IMR-90 (cell line): ENCODE results near the gene AKNA.

Experiments used
- CHD1 ChIP-seq: IDR thresholded peaks from 2 replicates; pipeline ENCODE4 v1.6.1; 2012; ENCODE audit warnings: low read depth, low read length, improper control_type of control experiment
- FOS ChIP-seq: fragments of 150-350 bp; IDR thresholded peaks from 2 replicates; pipeline ENCODE4 v1.6.1; 2016; ENCODE audit warnings: low read depth, low read length
- MAFK ChIP-seq: IDR thresholded peaks from 2 replicates; pipeline ENCODE4 v1.6.1; 2012; ENCODE audit warnings: low read depth, low read length, improper control_type of control experiment
- MXI1 ChIP-seq: IDR thresholded peaks from 2 replicates; pipeline ENCODE4 v1.6.1; 2012; ENCODE audit warnings: low read depth, mild to moderate bottlenecking, low read length, moderate library complexity, borderline replicate concordance
- POLR2A ChIP-seq: IDR thresholded peaks from 2 replicates; pipeline ENCODE4 v1.6.1; 2012; ENCODE audit warnings: mild to moderate bottlenecking, low read depth, low read length
- RAD21 ChIP-seq: IDR thresholded peaks from 2 replicates; pipeline ENCODE4 v1.6.1; 2012; ENCODE audit warnings: low read length, improper control_type of control experiment
- RCOR1 ChIP-seq: IDR thresholded peaks from 2 replicates; pipeline ENCODE4 v1.6.1; 2012; ENCODE audit warnings: mild to moderate bottlenecking, low read length, improper control_type of control experiment; ENCODE audit not compliant: insufficient replicate concordance
- RFX5 ChIP-seq: IDR thresholded peaks from 2 replicates; pipeline ENCODE4 v1.8.0; 2012; ENCODE audit warnings: low read depth, mild to moderate bottlenecking, low read length, moderate library complexity
- SMC3 ChIP-seq: fragments of 150-350 bp; IDR thresholded peaks from 2 replicates; pipeline ENCODE4 v1.6.1; 2016; ENCODE audit warnings: low read depth, mild to moderate bottlenecking, antibody characterized with exemption, low read length, moderate library complexity
- TF ChIP-seq, protein P1 (sequence below): conservative IDR thresholded peaks from 2 replicates; pipeline ENCODE4 v1.5.1; 2012; ENCODE audit warnings: mild to moderate bottlenecking, low read depth, low read length, improper control_type of control experiment
- TF ChIP-seq, protein P2 (sequence below): fragments of 150-350 bp; IDR thresholded peaks from 2 replicates; pipeline ENCODE4 v1.6.1; 2017; ENCODE audit warnings: mild to moderate bottlenecking, antibody characterized with exemption, low read length, low read depth

DNA sequence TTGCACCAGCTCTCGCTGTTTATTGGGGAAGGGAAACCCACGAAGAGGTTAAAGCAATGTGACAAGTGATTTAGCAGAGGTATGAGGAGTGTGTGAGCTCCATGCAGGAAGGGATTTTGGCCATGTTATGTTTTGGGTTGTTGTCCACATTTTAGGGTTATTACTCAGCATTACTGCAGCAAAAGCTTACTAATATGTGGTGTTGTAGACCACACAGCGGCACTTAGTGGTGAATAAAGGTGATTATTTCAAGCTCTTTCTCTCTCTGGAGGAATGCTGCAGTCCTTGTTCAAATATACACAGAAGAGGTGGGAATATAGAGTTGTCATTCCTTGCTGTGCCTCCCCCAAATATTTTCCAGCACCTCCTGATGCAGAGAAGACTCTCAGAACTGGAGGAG is 29.7 kb upstream of the AKNA start:
- TF ChIP-seq POLR2A: no peak
- TF ChIP-seq, protein P1, sequence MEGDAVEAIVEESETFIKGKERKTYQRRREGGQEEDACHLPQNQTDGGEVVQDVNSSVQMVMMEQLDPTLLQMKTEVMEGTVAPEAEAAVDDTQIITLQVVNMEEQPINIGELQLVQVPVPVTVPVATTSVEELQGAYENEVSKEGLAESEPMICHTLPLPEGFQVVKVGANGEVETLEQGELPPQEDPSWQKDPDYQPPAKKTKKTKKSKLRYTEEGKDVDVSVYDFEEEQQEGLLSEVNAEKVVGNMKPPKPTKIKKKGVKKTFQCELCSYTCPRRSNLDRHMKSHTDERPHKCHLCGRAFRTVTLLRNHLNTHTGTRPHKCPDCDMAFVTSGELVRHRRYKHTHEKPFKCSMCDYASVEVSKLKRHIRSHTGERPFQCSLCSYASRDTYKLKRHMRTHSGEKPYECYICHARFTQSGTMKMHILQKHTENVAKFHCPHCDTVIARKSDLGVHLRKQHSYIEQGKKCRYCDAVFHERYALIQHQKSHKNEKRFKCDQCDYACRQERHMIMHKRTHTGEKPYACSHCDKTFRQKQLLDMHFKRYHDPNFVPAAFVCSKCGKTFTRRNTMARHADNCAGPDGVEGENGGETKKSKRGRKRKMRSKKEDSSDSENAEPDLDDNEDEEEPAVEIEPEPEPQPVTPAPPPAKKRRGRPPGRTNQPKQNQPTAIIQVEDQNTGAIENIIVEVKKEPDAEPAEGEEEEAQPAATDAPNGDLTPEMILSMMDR: peak; percentile 47
- TF ChIP-seq RFX5: no peak
- peak; percentile 46 for TF ChIP-seq SMC3
- peak; percentile 33; the same call in 1 of the 2 replicates for TF ChIP-seq RAD21
- TF ChIP-seq, protein P2, sequence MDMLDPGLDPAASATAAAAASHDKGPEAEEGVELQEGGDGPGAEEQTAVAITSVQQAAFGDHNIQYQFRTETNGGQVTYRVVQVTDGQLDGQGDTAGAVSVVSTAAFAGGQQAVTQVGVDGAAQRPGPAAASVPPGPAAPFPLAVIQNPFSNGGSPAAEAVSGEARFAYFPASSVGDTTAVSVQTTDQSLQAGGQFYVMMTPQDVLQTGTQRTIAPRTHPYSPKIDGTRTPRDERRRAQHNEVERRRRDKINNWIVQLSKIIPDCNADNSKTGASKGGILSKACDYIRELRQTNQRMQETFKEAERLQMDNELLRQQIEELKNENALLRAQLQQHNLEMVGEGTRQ: no peak
- peak; percentile 36; the same call in 1 of the 2 replicates for TF ChIP-seq MAFK
- no peak for TF ChIP-seq CHD1
- 0 out of 2 replicates have a peak, but pooled peaks have one; percentile 23 for TF ChIP-seq FOS
- TF ChIP-seq MXI1: no peak
- TF ChIP-seq RCOR1: no peak
